A549 (cell line): Measurements from ENCODE around the gene ZNF526. TPM values are rescaled to one million over a fixed set of nuclear protein-coding genes. Genes with fewer than 3 reads are reported as not detected.

Experiments
- ATAC-seq, 2 experiments: fragments of 200-7000 bp in 1 of 2; fragments of >200 bp in 1 of 2; cut with Nextera tagmentation in 1 of 2; cut with Tn5 transposase in 1 of 2; 3 replicates each; pipeline versions ENCODE4 v1.8.0 to v1.9.1; 2018 to 2020; ENCODE audit warnings: mild to moderate bottlenecking in 1 of 2, moderate library complexity in 1 of 2
- CTCF ChIA-PET: fragments of 300-600 bp; sonication (Branson Sonifier 250); formaldehyde crosslinking; extraction: SDS; loops from one replicate; lab custom pipeline; 2021; ENCODE audit warnings: antibody characterized with exemption, inconsistent platforms; lab: Yijun Ruan, JAX
- POLR2A ChIA-PET: fragments of 350-600 bp; formaldehyde crosslinking; extraction: SDS; loops from one replicate; lab custom pipeline; 2021; ENCODE audit warnings: antibody characterized with exemption, inconsistent platforms; lab: Yijun Ruan, JAX
- DNase-seq, 2 experiments: peaks; one replicate each; pipeline versions ENCODE4 v3.0.0 to v3.0.0-alpha.2; 2011 to 2016; ENCODE audit warnings: low read depth in 1 of 2, low spot score in 1 of 2
- FAIRE-seq: peaks from 2 replicates; lab custom pipeline; 2011; peaks lifted over from hg19 to GRCh38; lab: Jason Lieb, UNC
- H3K27ac ChIP-seq, 2 experiments: fragments of >200 bp; sonication (Bioruptor Twin); formaldehyde crosslinking; 3 replicates each; pipeline ENCODE4 v1.5.1; 2016 to 2017
- H3K4me1 ChIP-seq: fragments of >200 bp; sonication (Bioruptor Twin); formaldehyde crosslinking; 3 replicates; pipeline ENCODE4 v1.6.1; 2016
- H3K4me2 ChIP-seq: fragments of >200 bp; sonication (Bioruptor Twin); formaldehyde crosslinking; 3 replicates; pipeline ENCODE4 v1.6.1; 2016
- H3K4me3 ChIP-seq: fragments of >200 bp; sonication (Bioruptor Twin); formaldehyde crosslinking; 3 replicates; pipeline ENCODE4 v1.5.1; 2016
- H3K9me3 ChIP-seq: fragments of >200 bp; sonication (Bioruptor Twin); formaldehyde crosslinking; 3 replicates; pipeline ENCODE4 v1.6.1; 2016
- BCL3 ChIP-seq: fragments of >200 bp; sonication (Bioruptor Twin); formaldehyde crosslinking; IDR thresholded peaks from 3 replicates; pipeline ENCODE4 v1.6.1; 2016
- BHLHE40 ChIP-seq: IDR thresholded peaks from 2 replicates; pipeline ENCODE4 v1.6.1; 2012; ENCODE audit warnings: low read depth, low read length, inconsistent platforms
- CBX8 ChIP-seq: fragments of 200-600 bp; sonication (generic); IDR thresholded peaks from 2 replicates; pipeline ENCODE4 v1.6.1; 2016
- CEBPB ChIP-seq, 2 experiments: fragments of >200 bp in 1 of 2; sonication (Bioruptor Twin) in 1 of 2; formaldehyde crosslinking in 1 of 2; IDR thresholded peaks; 2 replicates each; pipeline ENCODE4 v1.6.1; 2012 to 2016
- CHD4 ChIP-seq: fragments of 200-600 bp; sonication (generic); IDR thresholded peaks from 2 replicates; pipeline ENCODE4 v1.6.1; 2016; ENCODE audit warnings: antibody characterized with exemption, mild to moderate bottlenecking, borderline replicate concordance
- ESRRA ChIP-seq: fragments of 150-350 bp; IDR thresholded peaks from 2 replicates; pipeline ENCODE4 v1.6.1; 2014; ENCODE audit warnings: mild to moderate bottlenecking, low read length, borderline replicate concordance
- FOXS1 ChIP-seq: fragments of 250-450 bp; sonication (Bioruptor Pico); IDR thresholded peaks from 2 replicates; pipeline ENCODE4 v1.5.0; 2020; ENCODE audit warnings: mild to moderate bottlenecking, moderate library complexity
- JUN ChIP-seq, 2 experiments: fragments of >200 bp; sonication (Bioruptor Twin); formaldehyde crosslinking; IDR thresholded peaks; 2 replicates in 1 of 2; 3 replicates in 1 of 2; pipeline ENCODE4 v1.6.1; 2016 to 2017
- KDM5A ChIP-seq: fragments of 200-600 bp; sonication (generic); IDR thresholded peaks from 2 replicates; pipeline ENCODE4 v1.6.1; 2016; ENCODE audit warnings: antibody characterized with exemption, mild to moderate bottlenecking
- MAZ ChIP-seq: fragments of 150-350 bp; IDR thresholded peaks from 2 replicates; pipeline ENCODE4 v1.6.1; 2014; ENCODE audit warnings: antibody characterized with exemption, low read depth, low read length, borderline replicate concordance
- MYC ChIP-seq: IDR thresholded peaks from 2 replicates; pipeline ENCODE4 v1.6.1; 2012; ENCODE audit warnings: mild to moderate bottlenecking, inconsistent platforms, low read length, improper control_type of control experiment, borderline replicate concordance
- NPAS2 ChIP-seq: fragments of 250-450 bp; sonication (Bioruptor Pico); IDR thresholded peaks from 2 replicates; pipeline ENCODE4 v1.8.0; 2022; ENCODE audit warnings: mild to moderate bottlenecking, moderate library complexity, borderline replicate concordance
- PHF8 ChIP-seq: fragments of 200-600 bp; sonication (generic); IDR thresholded peaks from 2 replicates; pipeline ENCODE4 v1.6.1; 2016; ENCODE audit warnings: low read depth, mild to moderate bottlenecking, antibody characterized with exemption, moderate library complexity, borderline replicate concordance
- POLR2A ChIP-seq: IDR thresholded peaks from 2 replicates; pipeline ENCODE4 v1.6.1; 2012; ENCODE audit warnings: mild to moderate bottlenecking, low read length
- RAD21 ChIP-seq, 2 experiments: fragments of >200 bp in 1 of 2; sonication (Bioruptor Twin) in 1 of 2; formaldehyde crosslinking in 1 of 2; IDR thresholded peaks in 1 of 2; conservative IDR thresholded peaks in 1 of 2; 2 replicates in 1 of 2; 3 replicates in 1 of 2; pipeline ENCODE4 v1.6.1; 2012 to 2018; ENCODE audit warnings: inconsistent platforms in 1 of 2
- RFX5 ChIP-seq: fragments of 450-650 bp; IDR thresholded peaks from 2 replicates; pipeline ENCODE4 v1.7.1; 2014; ENCODE audit warnings: antibody characterized with exemption, mild to moderate bottlenecking, moderate library complexity
- TFCP2L1 ChIP-seq: fragments of 250-450 bp; sonication (Bioruptor Pico); IDR thresholded peaks from 2 replicates; pipeline ENCODE4 v1.5.0; 2021; ENCODE audit warnings: mild to moderate bottlenecking
- TP53 ChIP-seq: fragments of 250-450 bp; sonication (Bioruptor Pico); IDR thresholded peaks from 2 replicates; pipeline ENCODE4 v1.5.0; 2021; ENCODE audit warnings: mild to moderate bottlenecking, moderate library complexity
- USF2 ChIP-seq: fragments of 450-650 bp; IDR thresholded peaks from 2 replicates; pipeline ENCODE4 v1.6.1; 2014; ENCODE audit warnings: antibody characterized with exemption
- ZFP36 ChIP-seq: fragments of 450-650 bp; IDR thresholded peaks from 2 replicates; pipeline ENCODE4 v1.6.1; 2014; ENCODE audit warnings: borderline replicate concordance; ENCODE audit not compliant: partially characterized antibody
- ZNF302 ChIP-seq: fragments of 250-450 bp; sonication (Bioruptor Pico); IDR thresholded peaks from 2 replicates; pipeline ENCODE4 v1.9.0; 2021; ENCODE audit warnings: inconsistent platforms, mild to moderate bottlenecking, moderate library complexity
- WGBS: methylation state at CpG from one replicate; pipeline ENCODE4 v1.1.6; 2017; ENCODE audit errors: missing lambda C conversion rate; 5-methylcytosine and 5-hydroxymethylcytosine counted together
- polyA minus RNA-seq: library from RNA; depleted of rRNA, polyadenylated mRNA; stranded (reverse); fragments of >200 nt; gene quantifications from 2 replicates; pipeline ENCODE4 v1.2.3, GENCODE V29; 2011; rRNA and poly(A)+ RNA removed
- polyA plus RNA-seq, 4 experiments: library from polyadenylated mRNA; depleted of rRNA in 3 of 4; stranded (reverse); fragments of >200 nt; fragmentation: RNase III in 1 of 4; extraction: RNeasy Plus Mini Kit Qiagen cat#74134 plus additional on column Dnase treatment in 1 of 4; gene quantifications; 2 replicates in 3 of 4; 3 replicates in 1 of 4; pipeline ENCODE4 v1.2.3, GENCODE V29; 2011 to 2017
- TF ChIP-seq, protein P1 (sequence below): IDR thresholded peaks from 2 replicates; pipeline ENCODE4 v1.6.1; 2012; ENCODE audit warnings: low read depth, borderline replicate concordance
- TF ChIP-seq, protein P2 (sequence below): IDR thresholded peaks from 2 replicates; pipeline ENCODE4 v1.6.1; 2012

ZNF526 gene, protein sequence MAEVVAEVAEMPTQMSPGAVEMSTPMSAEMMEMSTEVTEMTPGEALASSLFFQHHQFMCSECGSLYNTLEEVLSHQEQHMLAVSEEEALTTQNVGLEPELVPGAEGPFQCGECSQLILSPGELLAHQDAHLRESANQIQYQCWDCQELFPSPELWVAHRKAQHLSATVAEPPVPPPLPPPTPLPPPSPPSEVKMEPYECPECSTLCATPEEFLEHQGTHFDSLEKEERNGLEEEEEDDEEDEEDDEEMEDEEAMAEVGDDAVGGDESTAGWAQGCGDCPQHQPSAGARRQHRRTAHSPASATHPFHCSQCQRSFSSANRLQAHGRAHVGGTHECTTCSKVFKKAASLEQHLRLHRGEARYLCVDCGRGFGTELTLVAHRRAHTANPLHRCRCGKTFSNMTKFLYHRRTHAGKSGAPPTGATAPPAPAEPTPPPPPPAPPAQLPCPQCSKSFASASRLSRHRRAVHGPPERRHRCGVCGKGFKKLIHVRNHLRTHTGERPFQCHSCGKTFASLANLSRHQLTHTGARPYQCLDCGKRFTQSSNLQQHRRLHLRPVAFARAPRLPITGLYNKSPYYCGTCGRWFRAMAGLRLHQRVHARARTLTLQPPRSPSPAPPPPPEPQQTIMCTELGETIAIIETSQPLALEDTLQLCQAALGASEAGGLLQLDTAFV
- polyA plus RNA-seq (2011; rRNA removed) = 7.1 and 8.7 TPM in 2 replicates
- 5.9 and 8.4 TPM in 2 replicates for polyA plus RNA-seq (2012; cell fraction: cytosol; rRNA removed)
- 9.9 and 14.4 TPM in 2 replicates for polyA plus RNA-seq (2012; cell fraction: nucleus; rRNA removed)
- 12.2 to 12.9 TPM (median 12.6 TPM) in 3 replicates for polyA plus RNA-seq (2017; fragmentation: RNase III; extraction: RNeasy Plus Mini Kit Qiagen cat#74134 plus additional on column Dnase treatment)
- 22.7 and 24.7 TPM in 2 replicates for polyA minus RNA-seq

DNA sequence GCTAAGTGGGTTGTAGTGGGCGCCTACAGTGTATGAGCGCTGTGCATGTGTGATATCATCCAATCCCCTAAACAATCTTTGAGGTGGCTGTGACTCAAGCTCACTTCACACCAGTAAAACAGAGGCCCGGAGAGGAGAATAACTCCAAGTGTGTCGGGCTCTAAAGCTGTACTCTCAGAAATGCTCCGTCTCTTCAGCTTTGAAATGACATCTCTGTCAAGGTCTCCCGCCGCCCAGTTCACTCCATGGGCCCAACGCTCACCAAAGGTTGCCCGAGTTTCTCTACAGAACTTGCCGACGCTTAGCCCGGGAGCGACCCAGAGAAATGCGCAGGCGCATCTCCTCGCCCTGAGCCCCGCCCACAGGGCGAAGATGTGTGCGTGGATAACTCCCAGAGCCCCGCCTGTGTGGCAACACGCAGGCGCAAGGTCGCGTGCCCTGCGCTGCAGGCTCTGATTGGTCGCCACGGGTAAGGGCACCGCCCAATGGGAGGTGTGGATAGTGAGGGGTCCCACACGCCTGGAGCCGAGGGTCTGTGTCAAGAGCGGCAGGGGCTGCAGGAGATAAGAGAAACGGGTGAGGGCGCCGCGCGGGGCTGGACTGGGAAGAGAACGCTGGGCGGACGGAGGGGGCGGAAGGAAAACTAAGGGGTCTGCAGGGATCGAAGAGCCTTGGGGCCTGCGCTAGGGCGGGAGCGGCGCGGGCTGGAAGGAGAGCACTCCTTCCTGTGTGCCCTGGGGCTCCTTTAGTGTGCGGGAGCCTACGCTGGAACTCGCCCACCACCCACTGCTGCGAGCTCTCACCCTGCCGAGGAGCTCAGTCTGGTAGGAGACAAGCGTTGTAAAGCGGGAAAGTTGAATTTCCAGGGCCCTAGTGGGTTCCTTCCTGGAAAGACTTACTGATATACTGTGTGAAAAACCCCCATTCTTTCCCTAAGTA is at the start of gene ZNF526:
Gene ZNF526, plus strand, starts transcription at position 501 of the 939 bp plus-strand sequence. CDS start 4,092 bp downstream, outside the sequence.
- peaks cover 39% of the 10 kb centered on the region for H3K4me1 ChIP-seq
- no peaks in the 10 kb centered on the region for H3K9me3 ChIP-seq
- ATAC-seq (peak; percentile 81 to 92), DNase-seq (peak; percentile 100), FAIRE-seq (peak; percentile 100)
- ChIA-PET POLR2A (interaction anchor here (0.6 to 2.2 kb wide), 8 partner anchors 14 to 336 kb away, joined by 3 to 26 read pairs (median 3); partner anchors contain the start of gene GSK3A), CTCF (interaction anchor here (0.6 to 12.7 kb wide), 13 partner anchors 8 to 193 kb away, joined by 3 to 185 read pairs (median 3); partner anchors contain the start of genes GSK3A and POU2F2)
- H3K4me2 ChIP-seq = peak within 1 kb of the TSS; percentile 95
- 1% methylated on average over 51 of the region's 53 CpGs for WGBS
- TF ChIP-seq BHLHE40 = peak; percentile 100
- TF ChIP-seq PHF8 = peak; percentile 78
- TF ChIP-seq CHD4 = no peak
- TF ChIP-seq, protein P1, sequence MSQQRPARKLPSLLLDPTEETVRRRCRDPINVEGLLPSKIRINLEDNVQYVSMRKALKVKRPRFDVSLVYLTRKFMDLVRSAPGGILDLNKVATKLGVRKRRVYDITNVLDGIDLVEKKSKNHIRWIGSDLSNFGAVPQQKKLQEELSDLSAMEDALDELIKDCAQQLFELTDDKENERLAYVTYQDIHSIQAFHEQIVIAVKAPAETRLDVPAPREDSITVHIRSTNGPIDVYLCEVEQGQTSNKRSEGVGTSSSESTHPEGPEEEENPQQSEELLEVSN = peak; percentile 76
- no peak; the same call in 1 of the 2 replicates for TF ChIP-seq ESRRA
- TF ChIP-seq CBX8 = no peak
- peak; percentile 94; the same call in 2 of the 3 replicates for TF ChIP-seq BCL3
- peak; percentile 63; the same call in 1 of the 2 replicates for TF ChIP-seq MYC
- no peak for TF ChIP-seq MAZ
- no peak for TF ChIP-seq CEBPB (IDR thresholded peaks at IDR 0.05)
- peak; percentile 87 for TF ChIP-seq POLR2A
- no peak for TF ChIP-seq FOXS1 (CRISPR knock-in tag)
- no peak for TF ChIP-seq ZFP36
- TF ChIP-seq ZNF302 = no peak
- TF ChIP-seq TP53 (CRISPR knock-in tag) = no peak
- peak; percentile 82 for TF ChIP-seq JUN (IDR thresholded peaks at IDR 0.05)
- peak; percentile 86 for TF ChIP-seq KDM5A
- TF ChIP-seq RFX5 = peak; percentile 84
- TF ChIP-seq, protein P2, sequence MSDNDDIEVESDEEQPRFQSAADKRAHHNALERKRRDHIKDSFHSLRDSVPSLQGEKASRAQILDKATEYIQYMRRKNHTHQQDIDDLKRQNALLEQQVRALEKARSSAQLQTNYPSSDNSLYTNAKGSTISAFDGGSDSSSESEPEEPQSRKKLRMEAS = peak; percentile 93
- 0 out of 2 replicates have a peak, but pooled peaks have one; percentile 68 for TF ChIP-seq TFCP2L1 (CRISPR knock-in tag)
- no peak for TF ChIP-seq NPAS2 (CRISPR knock-in tag)
- no peak for TF ChIP-seq RAD21 (conservative IDR thresholded peaks at IDR 0.05 in 1 of 2, IDR thresholded peaks at IDR 0.05 in 1 of 2)
- peak; percentile 95 for TF ChIP-seq USF2
- peak within 1 kb of the TSS; percentile 77 for H3K4me3 ChIP-seq
- H3K27ac ChIP-seq = peak within 1 kb of the TSS; percentile 85 to 89
